Liver (tissue), 3 donors: Measurements from ENCODE around the gene CT45A10.

Experiments used
- FOXA1 ChIP-seq: IDR thresholded peaks from 2 replicates; pipeline ENCODE4 v1.6.1; 2016; ENCODE audit warnings: antibody characterized with exemption
- GABPA ChIP-seq, 2 donors: IDR thresholded peaks in 1 of 2; conservative IDR thresholded peaks in 1 of 2; 2 replicates each; pipeline ENCODE4 v1.6.1; 2016; ENCODE audit warnings: antibody characterized with exemption in 2 of 2, mild to moderate bottlenecking in 1 of 2, moderate library complexity in 1 of 2
- JUND ChIP-seq, 2 donors: IDR thresholded peaks; 2 replicates each; pipeline ENCODE4 v1.6.1; 2016; ENCODE audit warnings: antibody characterized with exemption in 2 of 2
- RAD21 ChIP-seq, 2 donors: IDR thresholded peaks; 2 replicates each; pipeline ENCODE4 v1.6.1; 2016; ENCODE audit warnings: antibody characterized with exemption in 2 of 2, mild to moderate bottlenecking in 2 of 2
- TF ChIP-seq, protein P1 (sequence below): fragments of 150-350 bp; IDR thresholded peaks from 2 replicates; pipeline ENCODE4 v1.5.1; 2017; ENCODE audit warnings: improper control_type of control experiment, low read depth, low read length; ENCODE audit not compliant: missing input control
- TF ChIP-seq, protein P2 (sequence below): IDR thresholded peaks from 2 replicates; pipeline ENCODE4 v1.6.1; 2016; ENCODE audit warnings: antibody characterized with exemption
- TF ChIP-seq, protein P3 (sequence below): IDR thresholded peaks from 2 replicates; pipeline ENCODE4 v1.6.1; 2016; ENCODE audit warnings: antibody characterized with exemption
- donor health status: healthy.
- donor health status: healthy.

DNA sequence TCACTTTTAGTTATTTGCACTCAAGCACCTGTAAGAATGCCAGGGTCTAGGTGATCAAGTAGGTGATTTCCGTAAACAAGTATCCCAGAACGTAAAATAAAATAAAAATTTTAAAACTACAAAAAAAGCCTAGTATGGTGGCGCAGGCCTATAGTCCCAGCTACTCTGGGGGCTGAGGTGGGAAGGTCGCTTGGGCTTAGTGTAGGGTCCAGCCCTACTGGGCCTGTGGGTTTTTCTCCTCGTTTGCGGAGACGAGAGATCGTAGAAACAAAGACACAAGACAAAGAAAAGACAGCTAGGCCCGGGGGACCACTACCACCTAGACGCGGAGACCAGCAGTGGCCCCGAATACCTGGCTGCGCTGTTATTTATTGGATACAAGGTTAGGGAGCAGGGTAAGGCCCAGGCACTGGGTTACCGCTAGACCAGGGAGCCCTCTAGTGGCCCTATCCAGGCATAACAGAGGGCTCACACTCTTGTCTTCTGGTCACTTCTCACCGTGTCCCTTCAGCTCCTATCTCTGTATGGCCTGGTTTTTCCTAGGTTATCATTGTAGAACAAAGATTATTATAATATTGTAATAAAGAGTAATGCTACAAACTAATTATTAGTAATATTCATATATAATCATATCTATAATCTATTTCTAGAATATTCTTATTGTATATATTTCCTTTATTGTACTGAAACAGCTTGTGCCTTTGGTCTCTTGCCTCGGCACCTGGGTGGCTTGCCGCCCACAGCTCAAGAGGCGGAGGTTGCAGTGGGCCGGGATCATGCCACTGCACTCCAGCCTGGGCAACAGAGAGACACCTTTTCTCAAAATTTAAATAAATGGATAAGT is 38.6 kb upstream of the CT45A10 start:
- peak; percentile 65 to 82 for TF ChIP-seq RAD21 (IDR thresholded peaks at IDR 0.05)
- TF ChIP-seq, protein P1, sequence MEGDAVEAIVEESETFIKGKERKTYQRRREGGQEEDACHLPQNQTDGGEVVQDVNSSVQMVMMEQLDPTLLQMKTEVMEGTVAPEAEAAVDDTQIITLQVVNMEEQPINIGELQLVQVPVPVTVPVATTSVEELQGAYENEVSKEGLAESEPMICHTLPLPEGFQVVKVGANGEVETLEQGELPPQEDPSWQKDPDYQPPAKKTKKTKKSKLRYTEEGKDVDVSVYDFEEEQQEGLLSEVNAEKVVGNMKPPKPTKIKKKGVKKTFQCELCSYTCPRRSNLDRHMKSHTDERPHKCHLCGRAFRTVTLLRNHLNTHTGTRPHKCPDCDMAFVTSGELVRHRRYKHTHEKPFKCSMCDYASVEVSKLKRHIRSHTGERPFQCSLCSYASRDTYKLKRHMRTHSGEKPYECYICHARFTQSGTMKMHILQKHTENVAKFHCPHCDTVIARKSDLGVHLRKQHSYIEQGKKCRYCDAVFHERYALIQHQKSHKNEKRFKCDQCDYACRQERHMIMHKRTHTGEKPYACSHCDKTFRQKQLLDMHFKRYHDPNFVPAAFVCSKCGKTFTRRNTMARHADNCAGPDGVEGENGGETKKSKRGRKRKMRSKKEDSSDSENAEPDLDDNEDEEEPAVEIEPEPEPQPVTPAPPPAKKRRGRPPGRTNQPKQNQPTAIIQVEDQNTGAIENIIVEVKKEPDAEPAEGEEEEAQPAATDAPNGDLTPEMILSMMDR = peak; percentile 58
- no peak for TF ChIP-seq JUND (IDR thresholded peaks at IDR 0.05)
- no peak for TF ChIP-seq FOXA1
- TF ChIP-seq, protein P2, sequence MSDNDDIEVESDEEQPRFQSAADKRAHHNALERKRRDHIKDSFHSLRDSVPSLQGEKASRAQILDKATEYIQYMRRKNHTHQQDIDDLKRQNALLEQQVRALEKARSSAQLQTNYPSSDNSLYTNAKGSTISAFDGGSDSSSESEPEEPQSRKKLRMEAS = no peak
- TF ChIP-seq, protein P3, sequence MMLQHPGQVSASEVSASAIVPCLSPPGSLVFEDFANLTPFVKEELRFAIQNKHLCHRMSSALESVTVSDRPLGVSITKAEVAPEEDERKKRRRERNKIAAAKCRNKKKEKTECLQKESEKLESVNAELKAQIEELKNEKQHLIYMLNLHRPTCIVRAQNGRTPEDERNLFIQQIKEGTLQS = no peak
- TF ChIP-seq GABPA (IDR thresholded peaks at IDR 0.05 in 1 of 2, conservative IDR thresholded peaks at IDR 0.05 in 1 of 2) = no peak
